Activated CD4-positive, alpha-beta memory T cell treated with anti-CD3 and anti-CD28 coated beads for 36 hours (primary cell): ENCODE data around the gene ZSCAN21. TPM values are rescaled to one million over a fixed set of nuclear protein-coding genes. Genes with fewer than 3 reads are reported as not detected.
A peak's percentile ranks its signal among the peaks of the same experiment; 100 is the strongest.

Experiments used
- CTCF ChIA-PET: fragments of 350-600 bp; sonication (Branson Sonifier 250); formaldehyde crosslinking; loops from one replicate; lab custom pipeline; 2021; ENCODE audit warnings: antibody characterized with exemption, inconsistent platforms; lab: Charles Lee
- POLR2A ChIA-PET: fragments of 350-600 bp; sonication (Branson Sonifier 250); formaldehyde crosslinking; loops from one replicate; lab custom pipeline; 2021; ENCODE audit warnings: antibody characterized with exemption; lab: Charles Lee
- DNase-seq: peaks from one replicate; pipeline ENCODE4 v3.0.0-alpha.2; 2020
- H3K27ac Mint-ChIP-seq: one replicate; pipeline ENCODE4 v1.8.0; 2021; ENCODE audit warnings: mixed read lengths
- H3K27me3 Mint-ChIP-seq: one replicate; pipeline ENCODE4 v1.8.0; 2021; ENCODE audit warnings: mixed read lengths
- H3K36me3 Mint-ChIP-seq: one replicate; pipeline ENCODE4 v1.8.0; 2021; ENCODE audit warnings: mixed read lengths
- H3K4me1 Mint-ChIP-seq: one replicate; pipeline ENCODE4 v1.8.0; 2021; ENCODE audit warnings: low read depth, mixed read lengths
- H3K4me3 Mint-ChIP-seq: one replicate; pipeline ENCODE4 v1.8.0; 2021; ENCODE audit warnings: mild to moderate bottlenecking, mixed read lengths
- H3K9me3 Mint-ChIP-seq: one replicate; pipeline ENCODE4 v1.8.0; 2021; ENCODE audit warnings: mixed read lengths
- intact Hi-C: fragments of 100-400 bp; cut with micrococcal nuclease; formaldehyde crosslinking; loops from one replicate; pipeline ENCODE4 v1.15.1; 2023
- total RNA-seq, 2 experiments: library from RNA; stranded (reverse); gene quantifications; one replicate each; pipeline ENCODE4 v1.2.3, GENCODE V29; 2021

ZSCAN21 gene
- total RNA-seq, 2 experiments from 2014 or later, result 6.2 TPM

GRCh38 chr7:100015232-100016214, 34.1 kb upstream of the ZSCAN21 start, which contains the start of gene ZKSCAN1:
Gene ZKSCAN1 (plus strand): TSS chr7:100015596. CDS start chr7:100023507, 7,911 bp downstream.
- H3K4me3 Mint-ChIP-seq, result peak within 1 kb of the TSS; percentile 92
- peaks cover 47% of the 10 kb centered on the region for H3K4me1 Mint-ChIP-seq
- peak within 1 kb of the TSS; percentile 94 for H3K27ac Mint-ChIP-seq
- ChIA-PET POLR2A (interaction anchor here (1.0 to 3.0 kb wide), 9 partner anchors 12 to 111 kb away, joined by 3 to 14 read pairs (median 3); partner anchors contain the start of genes MBLAC1 and TRIM4), CTCF (interaction anchor here (1.0 to 3.3 kb wide), 6 partner anchors 17 to 117 kb away, joined by 3 to 14 read pairs (median 4); no protein-coding TSS in a partner anchor)
- intact Hi-C loops, result loop anchor here (1.0 to 2.0 kb wide), 2 partner anchors 19 to 66 kb away; partner anchors contain the start of gene ZNF3
- peak; percentile 91 for DNase-seq
- no peaks in the 10 kb centered on the region for H3K9me3 Mint-ChIP-seq
- no peaks in the 10 kb centered on the region for H3K27me3 Mint-ChIP-seq
- peaks cover 11% of the 10 kb centered on the region for H3K36me3 Mint-ChIP-seq

- CTCF ChIA-PET, result interaction anchor here (1.1 to 3.3 kb wide), 5 partner anchors 18 to 462 kb away, joined by 3 to 14 read pairs (median 4); no protein-coding TSS in a partner anchor
- Mint-ChIP-seq H3K27ac (peak overlapping the region; percentile 94), H3K4me1 (peaks cover 52% of the 10 kb centered on the region), H3K27me3 (no peaks in the 10 kb centered on the region), H3K9me3 (no peaks in the 10 kb centered on the region), H3K36me3 (peaks cover 11% of the 10 kb centered on the region), H3K4me3 (peak overlapping the region; percentile 92)
- POLR2A ChIA-PET, result interaction anchor here (0.7 to 3.0 kb wide), 6 partner anchors 15 to 544 kb away, joined by 3 to 14 read pairs (median 4); partner anchors contain the start of genes TRIM4 and ZSCAN21
- intact Hi-C loops, result no loop called here
- no peak for DNase-seq
Measured at GRCh38 chr7:100016215-100016901, 33.2 kb upstream of the ZSCAN21 start.

- H3K27ac Mint-ChIP-seq, result no peak overlapping the region
- H3K9me3 Mint-ChIP-seq, result no peaks in the 10 kb centered on the region
- ChIA-PET POLR2A (interaction anchor here (0.7 to 3.0 kb wide), 3 partner anchors 32 to 545 kb away, joined by 3 to 14 read pairs (median 4); partner anchors contain the start of genes TRIM4 and ZSCAN21), CTCF (interaction anchor here (1.1 to 3.3 kb wide), 3 partner anchors 26 to 461 kb away, joined by 3 to 14 read pairs (median 4); no protein-coding TSS in a partner anchor)
- no peaks in the 10 kb centered on the region for H3K27me3 Mint-ChIP-seq
- H3K4me3 Mint-ChIP-seq, result no peak overlapping the region
- H3K4me1 Mint-ChIP-seq, result peaks cover 61% of the 10 kb centered on the region
- DNase-seq, result no peak
- peaks cover 13% of the 10 kb centered on the region for H3K36me3 Mint-ChIP-seq
- intact Hi-C loops, result no loop called here
Measured at GRCh38 chr7:100017300-100017699, 32.3 kb upstream of the ZSCAN21 start.

- H3K36me3 Mint-ChIP-seq, result peaks cover 17% of the 10 kb centered on the region
- H3K27me3 Mint-ChIP-seq, result no peaks in the 10 kb centered on the region
- no peak overlapping the region for H3K4me3 Mint-ChIP-seq
- ChIA-PET CTCF (interaction anchor here (1.3 to 3.3 kb wide), 2 partner anchors 27 to 460 kb away, joined by 4 to 14 read pairs; no protein-coding TSS in a partner anchor), POLR2A (no interaction called here)
- intact Hi-C loops, result no loop called here
- H3K27ac Mint-ChIP-seq, result no peak overlapping the region
- DNase-seq, result no peak
- H3K4me1 Mint-ChIP-seq, result peaks cover 66% of the 10 kb centered on the region
- no peaks in the 10 kb centered on the region for H3K9me3 Mint-ChIP-seq
Measured at GRCh38 chr7:100017875-100018274, 31.7 kb upstream of the ZSCAN21 start.

GRCh38 chr7:100019908-100020307, 29.7 kb upstream of the ZSCAN21 start:
- POLR2A ChIA-PET, result no interaction called here
- no peaks in the 10 kb centered on the region for H3K9me3 Mint-ChIP-seq
- no peak overlapping the region for H3K4me3 Mint-ChIP-seq
- H3K27me3 Mint-ChIP-seq, result no peaks in the 10 kb centered on the region
- peak; percentile 28 for DNase-seq
- peaks cover 66% of the 10 kb centered on the region for H3K4me1 Mint-ChIP-seq
- peak overlapping the region; percentile 35 for H3K27ac Mint-ChIP-seq
- CTCF ChIA-PET, result interaction anchor here (1.4 kb wide), 1 partner anchor 40 kb away, joined by 4 read pairs; no protein-coding TSS in a partner anchor
- intact Hi-C loops, result loop anchor here (10.0 kb wide), 1 partner anchor 515 kb away; the partner anchor contains the start of genes ZKSCAN5 and ZNF394
- H3K36me3 Mint-ChIP-seq, result peaks cover 33% of the 10 kb centered on the region

GRCh38 chr7:100021297-100021696, 28.3 kb upstream of the ZSCAN21 start:
- Mint-ChIP-seq H3K4me1 (peaks cover 70% of the 10 kb centered on the region), H3K4me3 (no peak overlapping the region), H3K27ac (peak overlapping the region; percentile 50), H3K36me3 (peaks cover 42% of the 10 kb centered on the region), H3K27me3 (no peaks in the 10 kb centered on the region), H3K9me3 (no peaks in the 10 kb centered on the region)
- peak; percentile 27 for DNase-seq
- ChIA-PET CTCF (interaction anchor here (1.3 to 2.7 kb wide), 3 partner anchors 17 to 42 kb away, joined by 3 to 9 read pairs (median 4); no protein-coding TSS in a partner anchor), POLR2A (interaction anchor here (1.2 kb wide), 1 partner anchor 28 kb away, joined by 3 read pairs; the partner anchor contains the start of gene ZSCAN21)
- intact Hi-C loops, result loop anchor here (10.0 kb wide), 1 partner anchor 516 kb away; the partner anchor contains the start of genes ZKSCAN5 and ZNF394

- intact Hi-C loops, result loop anchor here (10.0 kb wide), 1 partner anchor 518 kb away; the partner anchor contains the start of genes ZKSCAN5 and ZNF394
- no peak overlapping the region for H3K27ac Mint-ChIP-seq
- POLR2A ChIA-PET, result no interaction called here
- peaks cover 58% of the 10 kb centered on the region for H3K4me1 Mint-ChIP-seq
- no peak for DNase-seq
- no peak overlapping the region for H3K4me3 Mint-ChIP-seq
- CTCF ChIA-PET, result interaction anchor here (1.1 to 2.7 kb wide), 2 partner anchors 32 to 43 kb away, joined by 3 to 9 read pairs; no protein-coding TSS in a partner anchor
- no peaks in the 10 kb centered on the region for H3K9me3 Mint-ChIP-seq
- peaks cover 40% of the 10 kb centered on the region for H3K36me3 Mint-ChIP-seq
- no peaks in the 10 kb centered on the region for H3K27me3 Mint-ChIP-seq
Measured at GRCh38 chr7:100022621-100023020, 27.0 kb upstream of the ZSCAN21 start.

GRCh38 chr7:100023526-100023925, 26.0 kb upstream of the ZSCAN21 start:
- Mint-ChIP-seq H3K27me3 (no peaks in the 10 kb centered on the region), H3K4me3 (no peak overlapping the region), H3K9me3 (no peaks in the 10 kb centered on the region), H3K27ac (peak overlapping the region; percentile 13), H3K4me1 (peaks cover 53% of the 10 kb centered on the region), H3K36me3 (peaks cover 36% of the 10 kb centered on the region)
- ChIA-PET CTCF (interaction anchor here (0.6 to 1.1 kb wide), 2 partner anchors 30 to 33 kb away, joined by 3 to 4 read pairs; no protein-coding TSS in a partner anchor), POLR2A (no interaction called here)
- intact Hi-C loops, result loop anchor here (10.0 kb wide), 1 partner anchor 519 kb away; the partner anchor contains the start of genes ZKSCAN5 and ZNF394
- DNase-seq, result no peak

- POLR2A ChIA-PET, result no interaction called here
- H3K4me3 Mint-ChIP-seq, result no peak overlapping the region
- H3K36me3 Mint-ChIP-seq, result peaks cover 34% of the 10 kb centered on the region
- peak overlapping the region; percentile 13 for H3K27ac Mint-ChIP-seq
- CTCF ChIA-PET, result interaction anchor here (0.6 to 1.1 kb wide), 2 partner anchors 31 to 33 kb away, joined by 3 to 4 read pairs; no protein-coding TSS in a partner anchor
- intact Hi-C loops, result loop anchor here (10.0 kb wide), 1 partner anchor 519 kb away; the partner anchor contains the start of genes ZKSCAN5 and ZNF394
- DNase-seq, result no peak
- H3K4me1 Mint-ChIP-seq, result peaks cover 48% of the 10 kb centered on the region
- no peaks in the 10 kb centered on the region for H3K27me3 Mint-ChIP-seq
- no peaks in the 10 kb centered on the region for H3K9me3 Mint-ChIP-seq
Measured at GRCh38 chr7:100024020-100024619, 25.5 kb upstream of the ZSCAN21 start.

GRCh38 chr7:100027197-100027596, 22.4 kb upstream of the ZSCAN21 start:
- Mint-ChIP-seq H3K9me3 (no peaks in the 10 kb centered on the region), H3K4me3 (no peak overlapping the region), H3K4me1 (peaks cover 24% of the 10 kb centered on the region), H3K27me3 (no peaks in the 10 kb centered on the region), H3K27ac (no peak overlapping the region), H3K36me3 (peaks cover 45% of the 10 kb centered on the region)
- no peak for DNase-seq
- intact Hi-C loops, result loop anchor here (10.0 kb wide), 1 partner anchor 522 kb away; the partner anchor contains the start of genes ZKSCAN5 and ZNF394
- ChIA-PET CTCF (interaction anchor here (0.7 to 1.0 kb wide), 2 partner anchors 26 to 827 kb away, joined by 3 read pairs; no protein-coding TSS in a partner anchor), POLR2A (interaction anchor here (0.6 kb wide), 1 partner anchor 47 kb away, joined by 3 read pairs; no protein-coding TSS in a partner anchor)
